CD14-positive monocyte (primary cell): ENCODE data around the gene BID. TPM values are rescaled to one million over a fixed set of nuclear protein-coding genes. Genes with fewer than 3 reads are reported as not detected.
A peak's percentile ranks its signal among the peaks of the same experiment; 100 is the strongest.
"Not testable (repeated sequence)": the region's sequence is repeated elsewhere in the genome, so short reads cannot be mapped to it uniquely, and the experiment has no call there.

Experiments
- DNase-seq, 3 donors: peaks; one replicate each; pipeline ENCODE4 v3.0.0-alpha.2; 2011 to 2022
- H2AFZ ChIP-seq: 2 replicates; pipeline ENCODE4 v1.6.0; 2012; ENCODE audit warnings: mild to moderate bottlenecking, low read depth, low read length, inconsistent platforms; ENCODE audit not compliant: insufficient read depth, poor library complexity, severe bottlenecking
- H3K27ac ChIP-seq, 2 donors: 1 replicate in 1 of 2; 2 replicates in 1 of 2; pipeline ENCODE4 v1.5.1; 2012 to 2013; ENCODE audit warnings: low read length in 2 of 2, control low read depth in 1 of 2, inconsistent platforms in 1 of 2, low read depth in 1 of 2, mild to moderate bottlenecking in 1 of 2
- H3K27me3 ChIP-seq, 2 donors: one replicate each; pipeline versions ENCODE4 v1.6.0 to v1.6.1; 2011 to 2013; ENCODE audit warnings: low read length in 2 of 2; ENCODE audit not compliant: control insufficient read depth in 2 of 2, insufficient read depth in 2 of 2
- H3K36me3 ChIP-seq, 2 donors: replicated peaks in 1 of 2; 1 replicate in 1 of 2; 2 replicates in 1 of 2; pipeline versions ENCODE4 v1.5.1 to v1.6.1; 2012 to 2013; ENCODE audit warnings: low read length in 2 of 2, control low read depth in 1 of 2, inconsistent platforms in 1 of 2, mild to moderate bottlenecking in 1 of 2; ENCODE audit not compliant: insufficient read depth in 2 of 2, control insufficient read depth in 1 of 2
- H3K4me1 ChIP-seq, 2 donors: 1 replicate in 1 of 2; 2 replicates in 1 of 2; pipeline versions ENCODE4 v1.5.1 to v1.6.1; 2012 to 2013; ENCODE audit warnings: low read length in 2 of 2, control low read depth in 1 of 2, inconsistent platforms in 1 of 2, mild to moderate bottlenecking in 1 of 2, moderate library complexity in 1 of 2; ENCODE audit not compliant: insufficient read depth in 2 of 2, control insufficient read depth in 1 of 2
- H3K4me2 ChIP-seq: replicated peaks from 2 replicates; pipeline ENCODE3; 2012; ENCODE audit warnings: low read length, moderate library complexity, mild to moderate bottlenecking; ENCODE audit not compliant: poor library complexity, severe bottlenecking; ENCODE audit errors: extremely low read depth
- H3K4me3 ChIP-seq, 3 experiments: fragments of 200-600 bp in 1 of 3; sonication (generic) in 1 of 3; replicated peaks in 1 of 3; 1 replicate in 2 of 3; 2 replicates in 1 of 3; pipeline ENCODE4 v1.5.1; 2011 to 2013; ENCODE audit warnings: low read length in 3 of 3, mild to moderate bottlenecking in 3 of 3, control low read depth in 2 of 3, low read depth in 2 of 3, inconsistent platforms in 1 of 3, moderate library complexity in 1 of 3
- H3K79me2 ChIP-seq: 2 replicates; pipeline ENCODE4 v1.6.0; 2012; ENCODE audit warnings: mild to moderate bottlenecking, control low read depth, inconsistent platforms, low read length, moderate library complexity; ENCODE audit not compliant: insufficient read depth
- H3K9ac ChIP-seq: 2 replicates; pipeline ENCODE4 v1.6.0; 2017; ENCODE audit warnings: low read length, mild to moderate bottlenecking; ENCODE audit not compliant: insufficient read depth, poor library complexity, severe bottlenecking
- H3K9me3 ChIP-seq, 2 donors: replicated peaks in 1 of 2; 1 replicate in 1 of 2; 2 replicates in 1 of 2; pipeline versions ENCODE4 v1.5.1 to v1.6.1; 2012 to 2013; ENCODE audit warnings: low read length in 2 of 2, control low read depth in 1 of 2; ENCODE audit not compliant: control insufficient read depth in 1 of 2, insufficient read depth in 1 of 2
- H4K20me1 ChIP-seq: 2 replicates; pipeline ENCODE4 v1.6.0; 2012; ENCODE audit warnings: mild to moderate bottlenecking, low read length, control low read depth, moderate library complexity; ENCODE audit not compliant: insufficient read depth
- H3K27ac Mint-ChIP-seq, 7 donors: one replicate each; pipeline ENCODE4 v1.8.0; 2020; ENCODE audit warnings: mild to moderate bottlenecking in 7 of 7, mixed read lengths in 7 of 7, moderate library complexity in 6 of 7, inconsistent platforms in 2 of 7
- H3K27me3 Mint-ChIP-seq, 3 donors: one replicate each; pipeline ENCODE4 v1.8.0; 2021 to 2022; ENCODE audit warnings: low read depth in 3 of 3, mild to moderate bottlenecking in 3 of 3, mixed read lengths in 3 of 3, moderate library complexity in 3 of 3, inconsistent platforms in 1 of 3
- H3K36me3 Mint-ChIP-seq, 2 donors: one replicate each; pipeline ENCODE4 v1.8.0; 2020; ENCODE audit warnings: mixed read lengths in 2 of 2, inconsistent platforms in 1 of 2, mild to moderate bottlenecking in 1 of 2
- H3K4me1 Mint-ChIP-seq: one replicate; pipeline ENCODE4 v1.8.0; 2020; ENCODE audit warnings: mild to moderate bottlenecking, mixed read lengths
- H3K4me3 Mint-ChIP-seq, 2 donors: one replicate each; pipeline ENCODE4 v1.8.0; 2020; ENCODE audit warnings: mild to moderate bottlenecking in 2 of 2, mixed read lengths in 2 of 2, moderate library complexity in 1 of 2
- H3K9me3 Mint-ChIP-seq, 7 donors: one replicate each; pipeline ENCODE4 v1.8.0; 2020 to 2022; ENCODE audit warnings: mixed read lengths in 7 of 7, mild to moderate bottlenecking in 6 of 7, moderate library complexity in 6 of 7, inconsistent platforms in 2 of 7
- WGBS: methylation state at CpG from one replicate; pipeline ENCODE4 v1.1.5; 2013; ENCODE audit warnings: missing lambda C conversion rate; ENCODE audit not compliant: insufficient coverage; 5-methylcytosine and 5-hydroxymethylcytosine counted together
- intact Hi-C, 2 donors: fragments of 100-400 bp; cut with micrococcal nuclease; formaldehyde crosslinking; loops; one replicate each; pipeline versions ENCODE4 v1.15.0 to v1.15.1; 2023
- polyA plus RNA-seq, 3 donors: library from polyadenylated mRNA; depleted of rRNA in 1 of 3; unstranded in 2 of 3; stranded (reverse) in 1 of 3; fragments of 300-500 nt in 2 of 3; fragments of >200 nt in 1 of 3; fragmentation: Illumina TruSeq in 2 of 3; gene quantifications; 1 replicate in 2 of 3; 2 replicates in 1 of 3; pipeline ENCODE4 v1.2.3, GENCODE V29; 2012 to 2021
- TF ChIP-seq, protein P1 (sequence below): fragments of 200-600 bp; IDR thresholded peaks from one replicate; pipeline ENCODE4 v1.8.0; 2022; ENCODE audit warnings: antibody characterized with exemption, mild to moderate bottlenecking

Gene BID
- polyA plus RNA-seq, 3 donors, result 199 to 423 (median 391) TPM

DNA sequence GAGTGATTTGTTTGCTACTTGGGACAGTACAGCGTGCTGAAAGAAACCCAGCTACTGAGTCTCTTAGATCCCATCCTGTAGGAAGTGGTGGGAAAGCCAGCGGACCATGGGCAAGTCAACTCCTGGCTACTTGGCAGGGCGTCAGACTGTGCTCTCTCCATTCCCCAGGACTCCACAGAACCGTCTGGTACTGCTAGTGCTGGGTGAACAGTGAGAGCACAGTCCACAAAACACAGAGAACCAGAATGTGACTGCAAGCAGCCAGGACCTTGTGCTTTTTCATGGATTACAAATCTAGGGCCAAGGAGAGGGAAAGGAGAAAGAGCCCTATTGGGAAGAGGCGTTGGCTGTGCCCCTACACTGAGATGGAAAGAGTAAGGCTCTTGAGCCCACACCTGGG is 10.2 kb downstream of the BID start:
- H3K9me3 ChIP-seq, result no peaks in the 10 kb centered on the region
- Mint-ChIP-seq H3K36me3 (peaks cover 9 to 30% of the 10 kb centered on the region in 2 donors), H3K4me3 (peak overlapping the region in 1 of 2 donors; percentile 0), H3K9me3 (no peaks in the 10 kb centered on the region), H3K27me3 (no peaks in the 10 kb centered on the region), H3K27ac (peak overlapping the region in 6 of 7 donors; percentile 24 to 88 (median 66)), H3K4me1 (peaks cover 58% of the 10 kb centered on the region)
- H3K36me3 ChIP-seq, result no peaks in the 10 kb centered on the region
- WGBS, result 67% methylated on average over 1 of the region's 5 CpGs
- H3K79me2 ChIP-seq, result peaks cover 99% of the 10 kb centered on the region
- no peak overlapping the region for H2AFZ ChIP-seq
- TF ChIP-seq, protein P1, sequence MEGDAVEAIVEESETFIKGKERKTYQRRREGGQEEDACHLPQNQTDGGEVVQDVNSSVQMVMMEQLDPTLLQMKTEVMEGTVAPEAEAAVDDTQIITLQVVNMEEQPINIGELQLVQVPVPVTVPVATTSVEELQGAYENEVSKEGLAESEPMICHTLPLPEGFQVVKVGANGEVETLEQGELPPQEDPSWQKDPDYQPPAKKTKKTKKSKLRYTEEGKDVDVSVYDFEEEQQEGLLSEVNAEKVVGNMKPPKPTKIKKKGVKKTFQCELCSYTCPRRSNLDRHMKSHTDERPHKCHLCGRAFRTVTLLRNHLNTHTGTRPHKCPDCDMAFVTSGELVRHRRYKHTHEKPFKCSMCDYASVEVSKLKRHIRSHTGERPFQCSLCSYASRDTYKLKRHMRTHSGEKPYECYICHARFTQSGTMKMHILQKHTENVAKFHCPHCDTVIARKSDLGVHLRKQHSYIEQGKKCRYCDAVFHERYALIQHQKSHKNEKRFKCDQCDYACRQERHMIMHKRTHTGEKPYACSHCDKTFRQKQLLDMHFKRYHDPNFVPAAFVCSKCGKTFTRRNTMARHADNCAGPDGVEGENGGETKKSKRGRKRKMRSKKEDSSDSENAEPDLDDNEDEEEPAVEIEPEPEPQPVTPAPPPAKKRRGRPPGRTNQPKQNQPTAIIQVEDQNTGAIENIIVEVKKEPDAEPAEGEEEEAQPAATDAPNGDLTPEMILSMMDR, result no peak
- H3K9ac ChIP-seq, result no peak overlapping the region
- intact Hi-C loops, result no loop called here
- DNase-seq, result no peak
- peak overlapping the region in 1 of 2 donors; percentile 33 for H3K27ac ChIP-seq
- H3K4me3 ChIP-seq, result no peak overlapping the region
- H4K20me1 ChIP-seq, result peaks cover 92% of the 10 kb centered on the region
- H3K4me2 ChIP-seq, result no peak overlapping the region
- no peaks in the 10 kb centered on the region for H3K27me3 ChIP-seq
- H3K4me1 ChIP-seq, result peaks cover 63 to 83% of the 10 kb centered on the region in 2 donors

GRCh38 chr22:17763442-17763841 is 10.8 kb downstream of the BID start:
- H3K27me3 ChIP-seq, H3K9me3 Mint-ChIP-seq, H3K4me3 Mint-ChIP-seq, DNase-seq, H2AFZ ChIP-seq, H3K4me2 ChIP-seq, H3K27me3 Mint-ChIP-seq, H3K4me3 ChIP-seq, H3K27ac ChIP-seq, intact Hi-C loops, H3K9ac ChIP-seq, H3K9me3 ChIP-seq, H3K36me3 ChIP-seq: not testable (repeated sequence)
- Histone ChIP-seq H3K79me2 (peaks cover 99% of the 10 kb centered on the region), H3K4me1 (peaks cover 58 to 79% of the 10 kb centered on the region in 2 donors), H4K20me1 (peaks cover 96% of the 10 kb centered on the region)
- Mint-ChIP-seq H3K27ac (peak overlapping the region in 5 of 7 donors; percentile 35 to 73 (median 40)), H3K36me3 (peaks cover 10 to 28% of the 10 kb centered on the region in 2 donors), H3K4me1 (peaks cover 58% of the 10 kb centered on the region)
- 71% methylated on average over 5 of the region's 10 CpGs for WGBS
